Caco-2 (cell line): ENCODE results near the gene LEFTY2. TPM values are rescaled to one million over a fixed set of nuclear protein-coding genes. Genes with fewer than 3 reads are reported as not detected.
"Not testable (repeated sequence)": the region's sequence is repeated elsewhere in the genome, so short reads cannot be mapped to it uniquely, and the experiment has no call there.

Source experiments
- BruUV-seq: library from RNA; stranded (reverse); fragments of 400-500 nt; replicated peaks from 2 replicates; lab custom pipeline; 2021; lab: Mats Ljungman, UMichigan
- CTCF ChIA-PET: fragments of 300-600 bp; sonication (Branson Sonifier 250); formaldehyde crosslinking; loops from one replicate; lab custom pipeline; 2022; ENCODE audit warnings: antibody characterized with exemption; lab: Charles Lee
- POLR2A ChIA-PET: fragments of 300-600 bp; sonication (Branson Sonifier 250); formaldehyde crosslinking; loops from one replicate; lab custom pipeline; 2022; ENCODE audit warnings: antibody characterized with exemption; lab: Charles Lee
- DNase-seq, 2 experiments: peaks; one replicate each; pipeline versions ENCODE4 v3.0.0 to v3.0.0-alpha.2; 2020 to 2022
- H3K27me3 ChIP-seq: replicated peaks from 2 replicates; pipeline ENCODE4 v1.6.0; 2011; ENCODE audit warnings: low read length; ENCODE audit not compliant: control insufficient read depth, insufficient read depth
- H3K36me3 ChIP-seq: 2 replicates; pipeline ENCODE4 v1.5.1; 2011; ENCODE audit warnings: low read length; ENCODE audit not compliant: control insufficient read depth, insufficient read depth
- H3K4me1 ChIP-seq: fragments of 250-450 bp; sonication (Bioruptor Pico); 2 replicates; pipeline ENCODE4 v1.5.1; 2020; ENCODE audit warnings: mild to moderate bottlenecking
- H3K4me3 ChIP-seq: 2 replicates; pipeline ENCODE4 v1.5.1; 2011; ENCODE audit warnings: low read depth, mild to moderate bottlenecking, control low read depth, low read length
- H3K9me3 ChIP-seq: fragments of 250-450 bp; sonication (Bioruptor Pico); 2 replicates; pipeline ENCODE4 v1.5.1; 2020; ENCODE audit warnings: mild to moderate bottlenecking, moderate library complexity
- H3K27ac Mint-ChIP-seq: one replicate; pipeline ENCODE4 v1.8.0; 2022; ENCODE audit warnings: mixed read lengths; ENCODE audit not compliant: unreplicated experiment
- H3K27me3 Mint-ChIP-seq: one replicate; pipeline ENCODE4 v1.8.0; 2022; ENCODE audit warnings: mixed read lengths; ENCODE audit not compliant: insufficient read depth, unreplicated experiment
- H3K36me3 Mint-ChIP-seq: one replicate; pipeline ENCODE4 v1.8.0; 2022; ENCODE audit warnings: mild to moderate bottlenecking, mixed read lengths; ENCODE audit not compliant: insufficient read depth, unreplicated experiment
- H3K4me1 Mint-ChIP-seq: one replicate; pipeline ENCODE4 v1.8.0; 2022; ENCODE audit warnings: low read depth, mixed read lengths; ENCODE audit not compliant: unreplicated experiment
- H3K4me3 Mint-ChIP-seq: one replicate; pipeline ENCODE4 v1.8.0; 2022; ENCODE audit warnings: mild to moderate bottlenecking, moderate library complexity, mixed read lengths; ENCODE audit not compliant: unreplicated experiment
- H3K9me3 Mint-ChIP-seq: one replicate; pipeline ENCODE4 v1.8.0; 2022; ENCODE audit warnings: mixed read lengths; ENCODE audit not compliant: unreplicated experiment
- intact Hi-C: fragments of 100-400 bp; cut with micrococcal nuclease; formaldehyde crosslinking; loops from one replicate; pipeline ENCODE4 v1.10.0; 2022; ENCODE audit not compliant: unreplicated experiment
- total RNA-seq: library from RNA; stranded (reverse); gene quantifications from 2 replicates; pipeline ENCODE4 v1.2.3, GENCODE V29; 2022
- TF ChIP-seq, protein P1 (sequence below), 2 experiments: fragments of 200-600 bp in 1 of 2; IDR thresholded peaks; 1 replicate in 1 of 2; 2 replicates in 1 of 2; pipeline versions ENCODE4 v1.5.1 to v1.8.0; 2011 to 2022; ENCODE audit warnings: antibody characterized with exemption in 1 of 2, control low read depth in 1 of 2, inconsistent platforms in 1 of 2, low read depth in 1 of 2, low read length in 1 of 2, mild to moderate bottlenecking in 1 of 2, moderate library complexity in 1 of 2; ENCODE audit not compliant: insufficient read depth in 1 of 2, severe bottlenecking in 1 of 2, unreplicated experiment in 1 of 2

LEFTY2 gene
- total RNA-seq, 1 experiment from 2014 or later = not detected

DNA sequence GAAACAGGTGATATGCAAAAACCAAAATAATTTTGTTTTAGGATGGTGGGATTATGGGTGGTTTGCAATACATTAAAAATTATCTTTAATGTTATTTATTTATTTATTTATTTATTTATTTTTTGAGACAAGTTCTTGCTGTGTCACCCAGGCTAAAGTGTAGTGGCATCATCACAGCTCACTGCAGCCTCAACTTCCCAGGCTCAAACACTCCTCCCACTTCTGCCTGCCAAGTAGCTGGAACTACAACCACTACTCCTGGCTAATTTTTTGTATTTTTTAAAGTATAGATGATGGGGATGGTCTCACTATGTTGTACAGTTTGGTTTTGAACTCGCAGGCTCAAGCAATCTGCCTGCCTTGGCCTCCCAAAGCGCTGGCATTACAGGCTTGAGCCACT is 10.5 kb downstream of the LEFTY2 start:
- H3K27ac Mint-ChIP-seq = no peak overlapping the region
- H3K4me1 Mint-ChIP-seq = no peaks in the 10 kb centered on the region
- no peaks in the 10 kb centered on the region for H3K36me3 Mint-ChIP-seq
- Histone ChIP-seq H3K4me1 (no peaks in the 10 kb centered on the region), H3K36me3 (no peaks in the 10 kb centered on the region), H3K27me3 (no peaks in the 10 kb centered on the region), H3K4me3 (no peak overlapping the region), H3K9me3 (no peaks in the 10 kb centered on the region)
- no TSS peak for BruUV-seq
- ChIA-PET CTCF (no interaction called here), POLR2A (no interaction called here)
- no peaks in the 10 kb centered on the region for H3K9me3 Mint-ChIP-seq
- DNase-seq = no peak
- H3K4me3 Mint-ChIP-seq = no peak overlapping the region
- H3K27me3 Mint-ChIP-seq = no peaks in the 10 kb centered on the region
- intact Hi-C loops = no loop called here
- TF ChIP-seq, protein P1, sequence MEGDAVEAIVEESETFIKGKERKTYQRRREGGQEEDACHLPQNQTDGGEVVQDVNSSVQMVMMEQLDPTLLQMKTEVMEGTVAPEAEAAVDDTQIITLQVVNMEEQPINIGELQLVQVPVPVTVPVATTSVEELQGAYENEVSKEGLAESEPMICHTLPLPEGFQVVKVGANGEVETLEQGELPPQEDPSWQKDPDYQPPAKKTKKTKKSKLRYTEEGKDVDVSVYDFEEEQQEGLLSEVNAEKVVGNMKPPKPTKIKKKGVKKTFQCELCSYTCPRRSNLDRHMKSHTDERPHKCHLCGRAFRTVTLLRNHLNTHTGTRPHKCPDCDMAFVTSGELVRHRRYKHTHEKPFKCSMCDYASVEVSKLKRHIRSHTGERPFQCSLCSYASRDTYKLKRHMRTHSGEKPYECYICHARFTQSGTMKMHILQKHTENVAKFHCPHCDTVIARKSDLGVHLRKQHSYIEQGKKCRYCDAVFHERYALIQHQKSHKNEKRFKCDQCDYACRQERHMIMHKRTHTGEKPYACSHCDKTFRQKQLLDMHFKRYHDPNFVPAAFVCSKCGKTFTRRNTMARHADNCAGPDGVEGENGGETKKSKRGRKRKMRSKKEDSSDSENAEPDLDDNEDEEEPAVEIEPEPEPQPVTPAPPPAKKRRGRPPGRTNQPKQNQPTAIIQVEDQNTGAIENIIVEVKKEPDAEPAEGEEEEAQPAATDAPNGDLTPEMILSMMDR (IDR thresholded peaks at IDR 0.05; ENCODE audit: insufficient read depth in 1 of 2, low read depth in 1 of 2, low read length in 1 of 2, severe bottlenecking in 1 of 2, unreplicated experiment in 1 of 2) = no peak

DNA sequence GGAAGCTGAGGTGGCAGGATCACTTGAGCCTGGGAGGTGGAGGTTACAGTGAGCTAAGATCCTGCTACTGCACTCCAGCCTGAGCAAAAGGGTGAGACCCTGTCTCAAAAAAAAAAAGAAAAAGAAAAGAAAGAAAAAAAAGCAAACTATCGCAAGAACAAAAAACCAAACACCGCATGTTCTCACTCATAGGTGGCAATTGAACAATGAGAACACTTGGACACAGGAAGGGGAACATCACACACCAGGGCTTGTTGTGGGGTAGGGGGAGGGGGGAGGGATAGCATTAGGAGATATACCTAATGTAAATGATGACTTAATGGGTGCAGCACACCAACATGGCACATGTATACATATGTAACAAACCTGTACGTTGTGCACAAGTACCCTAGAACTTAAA is 11.6 kb downstream of the LEFTY2 start:
- DNase-seq, H3K27me3 Mint-ChIP-seq, H3K4me3 Mint-ChIP-seq, POLR2A ChIA-PET, H3K36me3 ChIP-seq, H3K4me1 Mint-ChIP-seq, H3K4me1 ChIP-seq, intact Hi-C loops, H3K9me3 ChIP-seq, CTCF ChIA-PET, H3K9me3 Mint-ChIP-seq, H3K27ac Mint-ChIP-seq, H3K36me3 Mint-ChIP-seq, BruUV-seq, H3K27me3 ChIP-seq, H3K4me3 ChIP-seq: not testable (repeated sequence)

DNA sequence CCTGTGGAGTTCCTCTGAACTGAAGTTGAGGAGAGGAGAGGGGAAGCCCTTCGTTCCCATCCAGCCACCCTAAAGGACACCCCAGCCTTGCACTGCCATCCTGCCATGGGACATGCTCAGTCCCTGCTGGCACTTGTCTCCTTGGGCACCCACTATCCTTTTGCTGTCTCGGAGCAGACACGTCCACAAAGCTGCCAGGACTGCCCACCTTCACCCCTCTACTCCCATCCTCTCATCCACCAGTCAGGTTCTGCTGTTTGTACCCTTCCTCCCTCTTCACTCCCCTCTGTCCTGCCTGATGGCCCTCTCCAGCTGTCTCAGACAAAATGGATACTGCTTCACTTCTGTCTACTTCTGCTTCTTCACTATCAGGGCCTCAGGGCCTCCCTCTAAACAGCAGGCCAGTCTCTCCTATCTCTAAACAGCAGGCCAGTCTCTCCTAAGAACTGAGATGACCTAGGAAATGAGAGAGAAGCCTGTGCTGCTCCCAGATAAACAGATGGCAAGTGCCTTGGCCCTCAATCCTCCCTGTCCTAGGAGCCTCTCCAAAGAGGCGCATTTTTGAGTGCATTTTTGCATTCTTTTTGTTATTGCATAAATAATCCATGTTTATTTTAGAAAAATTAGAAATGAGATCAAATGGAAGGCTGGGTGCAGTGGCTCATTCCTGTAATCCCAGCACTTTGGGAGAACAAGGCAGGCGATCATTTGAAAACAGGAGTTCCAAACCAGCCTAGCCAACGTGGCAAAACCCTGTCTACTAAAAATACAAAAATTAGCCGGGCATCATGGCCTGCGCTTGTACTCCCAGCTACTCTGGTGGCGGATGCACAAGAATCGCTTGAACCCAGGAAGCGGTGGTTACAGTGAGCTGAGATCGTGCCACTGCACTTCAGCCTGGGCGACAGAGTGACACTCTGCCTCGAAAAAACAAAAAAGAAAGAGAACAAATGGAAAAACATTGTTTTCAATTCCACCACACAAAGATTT is 12.5 kb downstream of the LEFTY2 start:
- Mint-ChIP-seq H3K9me3 (no peaks in the 10 kb centered on the region), H3K4me1 (no peaks in the 10 kb centered on the region), H3K36me3 (peaks cover 8% of the 10 kb centered on the region), H3K27me3 (no peaks in the 10 kb centered on the region), H3K4me3 (no peak overlapping the region), H3K27ac (no peak overlapping the region)
- no peaks in the 10 kb centered on the region for H3K27me3 ChIP-seq
- no TSS peak for BruUV-seq
- intact Hi-C loops = no loop called here
- no peaks in the 10 kb centered on the region for H3K4me1 ChIP-seq
- no peak for DNase-seq
- TF ChIP-seq, protein P1 (IDR thresholded peaks at IDR 0.05; ENCODE audit: insufficient read depth in 1 of 2, low read depth in 1 of 2, low read length in 1 of 2, severe bottlenecking in 1 of 2, unreplicated experiment in 1 of 2) = no peak
- ChIA-PET CTCF (no interaction called here), POLR2A (no interaction called here)
- H3K36me3 ChIP-seq = no peaks in the 10 kb centered on the region
- no peaks in the 10 kb centered on the region for H3K9me3 ChIP-seq
- no peak overlapping the region for H3K4me3 ChIP-seq
